Esophagus muscularis mucosa (tissue), 4 donors: Measurements from ENCODE around the gene CDK14. TPM values are rescaled to one million over a fixed set of nuclear protein-coding genes. Genes with fewer than 3 reads are reported as not detected.

Experiments used
- DNase-seq: peaks from one replicate; pipeline ENCODE4 v3.0.0-alpha.2; 2017; ENCODE audit errors: extremely low spot score
- H3K27ac ChIP-seq, 4 donors: fragments of 200-600 bp; sonication (generic); replicated peaks in 1 of 4; 1 replicate in 3 of 4; 2 replicates in 1 of 4; pipeline ENCODE4 v1.5.1; 2016 to 2019; ENCODE audit warnings: mild to moderate bottlenecking in 1 of 4
- H3K27me3 ChIP-seq, 4 donors: fragments of 200-600 bp; sonication (generic); one replicate each; pipeline versions ENCODE4 v1.5.1 to v1.6.0; 2016 to 2019
- H3K36me3 ChIP-seq, 4 donors: fragments of 200-600 bp; sonication (generic); one replicate each; pipeline ENCODE4 v1.5.1; 2016 to 2019
- H3K4me1 ChIP-seq, 4 donors: fragments of 200-600 bp; sonication (generic); one replicate each; pipeline ENCODE4 v1.5.1; 2016 to 2019
- H3K4me3 ChIP-seq, 4 donors: fragments of 200-600 bp; sonication (generic); 1 replicate in 2 of 4; 2 replicates in 2 of 4; pipeline ENCODE4 v1.5.1; 2016 to 2019; ENCODE audit warnings: mild to moderate bottlenecking in 4 of 4, moderate library complexity in 1 of 4
- H3K9me3 ChIP-seq, 4 donors: fragments of 200-600 bp; sonication (generic); 1 replicate in 3 of 4; 2 replicates in 1 of 4; pipeline ENCODE4 v1.5.1; 2016 to 2019
- EP300 ChIP-seq: sonication (generic); formaldehyde crosslinking; IDR thresholded peaks from one replicate; pipeline ENCODE4 v1.6.1; 2017; ENCODE audit warnings: antibody characterized with exemption
- POLR2A ChIP-seq: fragments of 450-650 bp; IDR thresholded peaks from one replicate; pipeline ENCODE4 v1.6.1; 2017; ENCODE audit warnings: antibody characterized with exemption, moderate library complexity, mild to moderate bottlenecking, low read depth
- POLR2AphosphoS5 ChIP-seq, 2 donors: sonication (generic); formaldehyde crosslinking; IDR thresholded peaks; one replicate each; pipeline ENCODE4 v1.6.1; 2017; ENCODE audit warnings: antibody characterized with exemption in 2 of 2
- WGBS: methylation state at CpG from one replicate; pipeline ENCODE4 v1.1.5; 2018; 5-methylcytosine and 5-hydroxymethylcytosine counted together
- intact Hi-C: fragments of 100-400 bp; cut with DNase I; formaldehyde crosslinking; loops from one replicate; pipeline ENCODE4 v1.15.1; 2023
- total RNA-seq, 4 donors: library from RNA; depleted of rRNA; stranded (reverse); fragments of >200 nt; gene quantifications; one replicate each; pipeline versions ENCODE4 v1.1.0 to v1.2.1, GENCODE V29; 2016
- TF ChIP-seq, protein P1 (sequence below), 3 experiments: fragments of 200-600 bp in 2 of 3; fragments of 450-650 bp in 1 of 3; sonication (generic) in 2 of 3; IDR thresholded peaks; one replicate each; pipeline ENCODE4 v1.5.1; 2017 to 2019; ENCODE audit warnings: antibody characterized with exemption in 3 of 3, mild to moderate bottlenecking in 2 of 3, moderate library complexity in 1 of 3

CDK14 gene
- total RNA-seq, 4 donors from 2014 or later, result 9.6 to 17.7 (median 14.3) TPM

DNA sequence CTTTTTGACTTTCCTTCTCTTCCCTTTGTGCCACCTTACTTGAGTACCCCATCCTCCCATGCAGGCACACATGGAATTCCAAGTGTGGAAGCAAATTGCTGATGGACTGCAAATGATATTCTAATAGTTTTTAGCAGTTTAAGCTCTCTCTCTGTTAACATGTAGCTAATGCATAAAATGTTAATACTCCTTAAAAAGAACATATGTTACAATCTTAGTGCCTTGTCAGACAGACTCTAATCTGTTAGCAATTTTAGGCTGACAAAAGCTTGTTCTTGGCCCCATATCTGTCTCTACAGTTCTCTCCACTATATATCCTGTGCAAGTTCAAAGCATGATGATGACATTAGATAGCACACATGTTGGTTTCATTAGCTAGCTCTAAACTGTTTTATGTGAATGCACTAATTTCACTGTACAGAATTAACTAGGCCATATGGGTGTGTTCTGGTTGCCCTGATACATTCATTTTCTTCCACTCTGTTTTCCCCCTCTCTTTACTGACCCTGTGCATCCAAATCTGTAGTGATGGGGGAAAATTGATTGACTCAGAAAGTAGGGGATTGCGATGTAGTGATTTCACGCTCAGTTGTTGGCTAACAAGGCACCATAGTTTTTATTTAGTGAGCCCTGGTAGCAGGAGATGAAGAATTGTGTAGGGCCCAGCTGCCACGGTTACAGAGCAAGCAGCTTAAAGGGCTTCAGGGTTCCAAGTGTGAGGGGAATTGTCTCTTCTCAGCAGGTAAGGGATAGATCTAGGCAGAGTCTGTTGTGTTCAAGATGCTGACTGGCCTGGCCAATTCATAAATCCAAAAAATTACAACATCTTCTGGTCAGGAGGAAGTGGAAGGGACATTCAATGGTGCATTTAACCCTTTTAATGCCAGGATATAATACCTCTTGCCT lies 553.5 kb downstream of the CDK14 start:
- Histone ChIP-seq H3K4me3 (no peak overlapping the region), H3K27me3 (no peaks in the 10 kb centered on the region), H3K9me3 (no peaks in the 10 kb centered on the region), H3K4me1 (no peaks in the 10 kb centered on the region), H3K27ac (no peak overlapping the region), H3K36me3 (no peaks in the 10 kb centered on the region)
- WGBS, result 88% methylated on average over 3 of the region's 3 CpGs
- TF ChIP-seq POLR2A, result no peak
- intact Hi-C loops, result no loop called here
- no peak for DNase-seq

DNA sequence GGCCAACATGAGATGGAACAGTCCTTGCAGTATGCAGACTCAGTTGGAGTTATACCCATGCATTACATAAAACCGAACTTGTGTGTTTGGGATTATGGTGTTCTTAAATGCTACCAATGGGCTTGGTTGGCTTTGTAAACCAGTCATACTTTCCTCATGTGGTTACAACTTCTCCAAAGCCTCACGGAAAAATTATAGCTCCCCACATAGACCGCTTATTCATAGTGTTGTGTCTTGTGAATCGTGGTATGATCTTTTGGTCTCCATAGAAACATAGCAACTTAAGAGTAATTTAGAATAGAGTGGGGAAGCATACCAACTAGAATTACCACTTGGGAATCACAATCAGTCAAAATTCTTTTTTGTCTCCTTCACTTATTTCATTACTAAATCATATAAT lies 555.8 kb downstream of the CDK14 start:
- no peaks in the 10 kb centered on the region for H3K36me3 ChIP-seq
- TF ChIP-seq, protein P1, sequence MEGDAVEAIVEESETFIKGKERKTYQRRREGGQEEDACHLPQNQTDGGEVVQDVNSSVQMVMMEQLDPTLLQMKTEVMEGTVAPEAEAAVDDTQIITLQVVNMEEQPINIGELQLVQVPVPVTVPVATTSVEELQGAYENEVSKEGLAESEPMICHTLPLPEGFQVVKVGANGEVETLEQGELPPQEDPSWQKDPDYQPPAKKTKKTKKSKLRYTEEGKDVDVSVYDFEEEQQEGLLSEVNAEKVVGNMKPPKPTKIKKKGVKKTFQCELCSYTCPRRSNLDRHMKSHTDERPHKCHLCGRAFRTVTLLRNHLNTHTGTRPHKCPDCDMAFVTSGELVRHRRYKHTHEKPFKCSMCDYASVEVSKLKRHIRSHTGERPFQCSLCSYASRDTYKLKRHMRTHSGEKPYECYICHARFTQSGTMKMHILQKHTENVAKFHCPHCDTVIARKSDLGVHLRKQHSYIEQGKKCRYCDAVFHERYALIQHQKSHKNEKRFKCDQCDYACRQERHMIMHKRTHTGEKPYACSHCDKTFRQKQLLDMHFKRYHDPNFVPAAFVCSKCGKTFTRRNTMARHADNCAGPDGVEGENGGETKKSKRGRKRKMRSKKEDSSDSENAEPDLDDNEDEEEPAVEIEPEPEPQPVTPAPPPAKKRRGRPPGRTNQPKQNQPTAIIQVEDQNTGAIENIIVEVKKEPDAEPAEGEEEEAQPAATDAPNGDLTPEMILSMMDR (IDR thresholded peaks at IDR 0.05), result no peak
- no peak for TF ChIP-seq EP300
- no peak for TF ChIP-seq POLR2AphosphoS5 (IDR thresholded peaks at IDR 0.05)
- no peak for TF ChIP-seq POLR2A
- H3K9me3 ChIP-seq, result no peaks in the 10 kb centered on the region
- H3K27me3 ChIP-seq, result no peaks in the 10 kb centered on the region
- WGBS, result 93% methylated on average over 4 of the region's 4 CpGs
- DNase-seq, result no peak
- no peak overlapping the region for H3K4me3 ChIP-seq
- H3K27ac ChIP-seq, result no peak overlapping the region
- intact Hi-C loops, result no loop called here
- no peaks in the 10 kb centered on the region for H3K4me1 ChIP-seq

DNA sequence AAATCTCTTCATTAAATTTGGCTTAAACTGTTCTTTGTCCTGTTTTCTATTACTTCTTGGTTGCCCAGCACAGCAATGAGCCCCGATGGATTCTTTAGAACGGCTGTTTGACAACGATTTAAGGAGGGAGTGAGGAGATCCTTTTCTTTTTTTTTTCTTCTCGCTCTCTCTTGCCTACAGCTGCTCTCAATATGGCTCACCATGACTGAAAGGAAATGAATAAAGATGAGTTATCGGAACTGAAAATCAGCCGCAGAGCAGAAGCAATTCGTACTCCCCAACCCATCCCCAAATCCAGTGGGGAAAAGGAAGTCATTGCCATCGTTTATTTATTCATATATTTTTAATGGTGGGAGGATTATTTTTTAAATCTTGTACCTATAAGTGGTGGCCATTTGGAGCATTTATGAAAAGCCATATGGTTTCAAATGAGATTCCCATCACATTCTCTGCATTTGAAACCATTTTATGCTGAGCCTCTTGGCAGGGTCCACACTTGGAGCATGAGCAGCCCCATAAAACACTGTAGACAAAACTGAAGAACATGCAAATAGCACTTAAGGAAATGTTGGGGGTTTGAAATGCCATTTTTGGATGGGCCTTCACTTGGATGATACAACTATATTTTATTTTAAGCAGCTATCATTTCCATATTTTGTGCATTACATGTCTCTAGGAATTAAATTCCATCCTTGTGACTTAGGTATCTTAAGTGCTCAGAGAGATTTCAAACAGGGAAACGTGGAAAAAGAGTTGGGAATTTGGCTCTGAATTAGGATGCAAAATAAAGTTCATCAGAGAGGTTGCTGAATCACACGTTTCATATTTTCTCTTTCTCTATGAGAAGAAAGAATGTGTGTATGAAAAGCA lies 560.4 kb downstream of the CDK14 start:
- intact Hi-C loops, result no loop called here
- no peak for DNase-seq
- no peak overlapping the region for H3K4me3 ChIP-seq
- no peaks in the 10 kb centered on the region for H3K27me3 ChIP-seq
- no peaks in the 10 kb centered on the region for H3K4me1 ChIP-seq
- no peaks in the 10 kb centered on the region for H3K36me3 ChIP-seq
- WGBS, result 93% methylated on average over 10 of the region's 10 CpGs
- H3K9me3 ChIP-seq, result no peaks in the 10 kb centered on the region
- H3K27ac ChIP-seq, result no peak overlapping the region
- no peak for TF ChIP-seq EP300
- TF ChIP-seq POLR2AphosphoS5 (IDR thresholded peaks at IDR 0.05), result no peak
- TF ChIP-seq POLR2A, result no peak
- TF ChIP-seq, protein P1 (IDR thresholded peaks at IDR 0.05), result no peak

DNA sequence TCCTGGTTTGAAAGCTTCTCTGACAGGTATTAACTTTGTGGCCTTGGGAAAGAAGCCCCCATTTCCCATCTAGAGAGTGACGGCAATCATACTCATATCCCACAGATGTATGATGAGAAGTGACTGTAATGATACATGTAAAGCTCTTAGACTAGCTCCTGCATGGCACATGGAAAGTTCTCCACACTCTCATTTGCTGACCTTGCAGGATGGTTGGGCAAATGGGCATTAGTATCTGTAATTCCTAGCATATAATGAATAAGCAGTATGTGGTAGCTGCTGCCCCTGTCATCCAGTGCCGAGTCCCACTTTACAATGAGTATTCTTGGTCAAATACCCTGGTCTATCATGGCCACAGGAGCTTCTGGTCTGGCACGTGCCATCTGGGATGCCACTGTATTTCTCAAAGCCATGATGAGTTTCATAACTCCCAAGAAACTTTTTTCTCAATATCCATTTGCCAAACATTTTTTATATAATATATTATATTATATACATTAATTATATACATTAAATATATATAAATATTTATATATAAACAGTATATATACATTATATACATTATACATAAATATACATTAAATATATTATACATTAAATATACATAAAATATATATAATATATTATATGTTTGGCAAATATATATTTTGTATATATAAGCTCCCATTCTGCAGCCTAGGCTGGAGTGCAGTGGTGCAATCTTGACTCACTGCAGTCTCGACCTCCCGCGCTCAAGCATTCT lies 561.6 kb downstream of the CDK14 start:
- no peaks in the 10 kb centered on the region for H3K36me3 ChIP-seq
- no peaks in the 10 kb centered on the region for H3K4me1 ChIP-seq
- no peaks in the 10 kb centered on the region for H3K9me3 ChIP-seq
- no peak overlapping the region for H3K27ac ChIP-seq
- H3K4me3 ChIP-seq, result no peak overlapping the region
- H3K27me3 ChIP-seq, result no peaks in the 10 kb centered on the region
- WGBS, result 80% methylated on average over 6 of the region's 6 CpGs
- no peak for DNase-seq
- intact Hi-C loops, result no loop called here
- TF ChIP-seq POLR2AphosphoS5 (IDR thresholded peaks at IDR 0.05) (no peak), EP300 (no peak)

DNA sequence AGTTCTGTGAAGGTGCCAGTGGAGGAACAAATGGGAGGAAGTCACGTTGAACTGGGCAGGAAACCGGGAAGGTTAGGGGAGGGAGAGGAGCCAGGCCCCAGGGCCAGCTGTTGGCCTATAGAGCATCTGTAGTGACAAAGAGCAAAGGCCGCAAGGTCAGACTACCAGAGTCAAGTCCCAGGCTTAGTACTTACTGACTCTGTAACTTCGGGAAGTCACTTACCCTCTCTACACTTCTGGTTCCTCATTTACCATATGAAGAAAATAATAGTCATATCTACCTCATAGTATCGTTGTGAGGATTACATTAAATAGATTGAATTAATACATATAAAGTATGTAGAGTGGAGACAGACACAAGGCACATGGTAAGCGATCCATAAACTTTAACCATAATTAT lies 566.3 kb downstream of the CDK14 start:
- Histone ChIP-seq H3K4me3 (no peak overlapping the region), H3K27me3 (no peaks in the 10 kb centered on the region), H3K4me1 (peaks cover 0 to 6% (median 0%) of the 10 kb centered on the region in 4 donors), H3K27ac (no peak overlapping the region), H3K36me3 (no peaks in the 10 kb centered on the region), H3K9me3 (no peaks in the 10 kb centered on the region)
- intact Hi-C loops, result no loop called here
- TF ChIP-seq, protein P1 (IDR thresholded peaks at IDR 0.05), result no peak
- TF ChIP-seq POLR2A (no peak), EP300 (no peak), POLR2AphosphoS5 (IDR thresholded peaks at IDR 0.05) (no peak)
- DNase-seq, result no peak
- 63% methylated on average over 6 of the region's 6 CpGs for WGBS
